Vagina (tissue), 2 donors: ENCODE data around the gene MBNL3. TPM values are rescaled to one million over a fixed set of nuclear protein-coding genes. Genes with fewer than 3 reads are reported as not detected.

Experiments
- DNase-seq, 2 donors: peaks; one replicate each; pipeline ENCODE4 v3.0.0-alpha.2; 2017; ENCODE audit errors: extremely low spot score in 2 of 2
- H3K27ac ChIP-seq: fragments of 200-600 bp; sonication (generic); one replicate; pipeline ENCODE4 v1.5.1; 2019
- H3K27me3 ChIP-seq: fragments of 200-600 bp; sonication (generic); one replicate; pipeline ENCODE4 v1.5.1; 2019
- H3K36me3 ChIP-seq, 2 donors: fragments of 200-600 bp; sonication (generic); one replicate each; pipeline ENCODE4 v1.5.1; 2017 to 2019
- H3K4me1 ChIP-seq: fragments of 200-600 bp; sonication (generic); one replicate; pipeline ENCODE4 v1.5.1; 2019
- H3K4me3 ChIP-seq, 2 donors: fragments of 200-600 bp; sonication (generic); 1 replicate in 1 of 2; 2 replicates in 1 of 2; pipeline ENCODE4 v1.5.1; 2016 to 2019
- H3K9me3 ChIP-seq: fragments of 200-600 bp; sonication (generic); one replicate; pipeline ENCODE4 v1.5.1; 2019
- POLR2A ChIP-seq, 2 donors: fragments of 450-650 bp; IDR thresholded peaks; one replicate each; pipeline ENCODE4 v1.6.1; 2017; ENCODE audit warnings: antibody characterized with exemption in 2 of 2, mild to moderate bottlenecking in 2 of 2, moderate library complexity in 2 of 2
- POLR2AphosphoS5 ChIP-seq, 2 donors: sonication (generic); formaldehyde crosslinking; IDR thresholded peaks; one replicate each; pipeline ENCODE4 v1.9.0; 2017; ENCODE audit warnings: antibody characterized with exemption in 2 of 2, mild to moderate bottlenecking in 2 of 2, low read depth in 1 of 2; ENCODE audit not compliant: insufficient read depth in 1 of 2
- intact Hi-C: fragments of 100-400 bp; cut with DNase I; formaldehyde crosslinking; loops from one replicate; pipeline ENCODE4 v1.15.1; 2023
- total RNA-seq: library from RNA; depleted of rRNA; stranded (reverse); fragments of >200 nt; gene quantifications from one replicate; pipeline ENCODE4 v1.2.3, GENCODE V29; 2016
- TF ChIP-seq, protein P1 (sequence below), 3 experiments: fragments of 450-650 bp in 2 of 3; fragments of 200-600 bp in 1 of 3; sonication (generic) in 1 of 3; IDR thresholded peaks; one replicate each; pipeline ENCODE4 v1.5.1; 2017 to 2019; ENCODE audit warnings: antibody characterized with exemption in 3 of 3, mild to moderate bottlenecking in 2 of 3, moderate library complexity in 2 of 3

MBNL3 gene
- total RNA-seq, 1 donor from 2014 or later = 10.1 TPM

DNA sequence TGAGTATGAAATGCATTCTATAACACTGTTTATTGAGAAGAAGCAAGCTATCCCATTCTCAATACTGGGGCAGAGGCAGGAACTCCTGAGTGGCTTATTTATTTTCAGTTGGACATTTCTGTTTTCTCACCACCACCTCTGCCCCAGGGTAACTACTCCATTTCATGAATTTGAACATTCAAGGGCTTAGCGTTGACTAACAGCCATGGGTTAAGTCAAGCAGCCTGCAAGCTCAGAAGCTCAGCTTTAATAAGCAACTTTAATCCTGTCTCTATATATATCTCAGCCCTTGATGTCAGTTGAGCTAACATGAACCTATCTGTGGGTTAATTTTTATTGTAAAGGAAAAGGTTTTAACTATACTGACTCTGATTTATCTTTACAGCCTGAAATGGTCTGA is 93.8 kb downstream of the MBNL3 start:
- H3K36me3 ChIP-seq = no peaks in the 10 kb centered on the region
- H3K9me3 ChIP-seq = no peaks in the 10 kb centered on the region
- no peak overlapping the region for H3K4me3 ChIP-seq
- no peaks in the 10 kb centered on the region for H3K27me3 ChIP-seq
- TF ChIP-seq POLR2AphosphoS5 (IDR thresholded peaks at IDR 0.05; ENCODE audit: insufficient read depth in 1 of 2, low read depth in 1 of 2) = no peak
- TF ChIP-seq, protein P1, sequence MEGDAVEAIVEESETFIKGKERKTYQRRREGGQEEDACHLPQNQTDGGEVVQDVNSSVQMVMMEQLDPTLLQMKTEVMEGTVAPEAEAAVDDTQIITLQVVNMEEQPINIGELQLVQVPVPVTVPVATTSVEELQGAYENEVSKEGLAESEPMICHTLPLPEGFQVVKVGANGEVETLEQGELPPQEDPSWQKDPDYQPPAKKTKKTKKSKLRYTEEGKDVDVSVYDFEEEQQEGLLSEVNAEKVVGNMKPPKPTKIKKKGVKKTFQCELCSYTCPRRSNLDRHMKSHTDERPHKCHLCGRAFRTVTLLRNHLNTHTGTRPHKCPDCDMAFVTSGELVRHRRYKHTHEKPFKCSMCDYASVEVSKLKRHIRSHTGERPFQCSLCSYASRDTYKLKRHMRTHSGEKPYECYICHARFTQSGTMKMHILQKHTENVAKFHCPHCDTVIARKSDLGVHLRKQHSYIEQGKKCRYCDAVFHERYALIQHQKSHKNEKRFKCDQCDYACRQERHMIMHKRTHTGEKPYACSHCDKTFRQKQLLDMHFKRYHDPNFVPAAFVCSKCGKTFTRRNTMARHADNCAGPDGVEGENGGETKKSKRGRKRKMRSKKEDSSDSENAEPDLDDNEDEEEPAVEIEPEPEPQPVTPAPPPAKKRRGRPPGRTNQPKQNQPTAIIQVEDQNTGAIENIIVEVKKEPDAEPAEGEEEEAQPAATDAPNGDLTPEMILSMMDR (IDR thresholded peaks at IDR 0.05) = no peak
- TF ChIP-seq POLR2A (IDR thresholded peaks at IDR 0.05) = no peak
- H3K27ac ChIP-seq = no peak overlapping the region
- no peaks in the 10 kb centered on the region for H3K4me1 ChIP-seq
- intact Hi-C loops = no loop called here
- no peak for DNase-seq

DNA sequence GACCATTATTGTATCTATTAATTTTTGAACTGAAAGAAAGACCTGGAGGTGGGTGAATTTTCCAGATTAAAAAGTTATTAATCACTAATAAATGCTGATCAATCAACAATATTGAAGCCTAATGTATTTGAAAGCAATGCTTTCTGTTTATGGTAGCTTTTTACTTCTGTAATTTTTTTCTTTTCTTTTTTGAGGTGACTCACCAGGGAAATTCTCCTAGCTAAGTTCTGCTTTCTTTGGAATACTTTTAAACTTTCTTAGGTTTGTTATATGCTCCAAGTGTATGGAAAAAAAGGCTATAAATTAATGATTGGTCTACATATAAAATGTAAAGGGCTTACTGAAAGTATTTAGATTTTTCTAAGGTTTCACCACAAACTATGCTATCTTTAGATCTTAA is 94.2 kb downstream of the MBNL3 start:
- no peaks in the 10 kb centered on the region for H3K4me1 ChIP-seq
- H3K9me3 ChIP-seq = no peaks in the 10 kb centered on the region
- H3K4me3 ChIP-seq = no peak overlapping the region
- TF ChIP-seq POLR2A (IDR thresholded peaks at IDR 0.05) (no peak), POLR2AphosphoS5 (IDR thresholded peaks at IDR 0.05; ENCODE audit: insufficient read depth in 1 of 2, low read depth in 1 of 2) (no peak)
- TF ChIP-seq, protein P1 (IDR thresholded peaks at IDR 0.05) = no peak
- no peak overlapping the region for H3K27ac ChIP-seq
- no peaks in the 10 kb centered on the region for H3K36me3 ChIP-seq
- DNase-seq = no peak
- no peaks in the 10 kb centered on the region for H3K27me3 ChIP-seq
- intact Hi-C loops = no loop called here

DNA sequence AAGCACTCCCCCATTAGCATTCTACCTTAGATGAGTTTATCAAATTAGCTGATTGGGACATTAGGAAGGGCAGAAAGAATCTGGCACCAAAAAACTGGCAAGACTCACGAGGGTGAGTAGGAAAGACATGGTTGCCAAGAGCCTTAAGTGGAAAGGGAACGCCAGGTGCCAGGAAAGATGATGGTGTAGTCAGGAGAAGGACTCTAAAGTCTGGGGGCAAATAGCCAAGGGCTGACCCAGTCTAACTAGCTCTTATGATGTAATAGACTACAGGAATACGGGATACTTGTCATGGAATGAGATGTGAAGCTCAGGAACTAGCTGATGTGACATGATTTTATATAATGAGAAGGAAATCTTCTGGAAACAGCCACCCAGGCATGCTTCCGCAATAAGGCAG is 94.8 kb downstream of the MBNL3 start:
- no peaks in the 10 kb centered on the region for H3K27me3 ChIP-seq
- H3K9me3 ChIP-seq = no peaks in the 10 kb centered on the region
- TF ChIP-seq POLR2AphosphoS5 (IDR thresholded peaks at IDR 0.05; ENCODE audit: insufficient read depth in 1 of 2, low read depth in 1 of 2) (no peak), POLR2A (IDR thresholded peaks at IDR 0.05) (no peak)
- TF ChIP-seq, protein P1 (IDR thresholded peaks at IDR 0.05) = no peak
- no peak overlapping the region for H3K4me3 ChIP-seq
- H3K27ac ChIP-seq = no peak overlapping the region
- intact Hi-C loops = no loop called here
- no peaks in the 10 kb centered on the region for H3K36me3 ChIP-seq
- DNase-seq = no peak
- H3K4me1 ChIP-seq = no peaks in the 10 kb centered on the region

DNA sequence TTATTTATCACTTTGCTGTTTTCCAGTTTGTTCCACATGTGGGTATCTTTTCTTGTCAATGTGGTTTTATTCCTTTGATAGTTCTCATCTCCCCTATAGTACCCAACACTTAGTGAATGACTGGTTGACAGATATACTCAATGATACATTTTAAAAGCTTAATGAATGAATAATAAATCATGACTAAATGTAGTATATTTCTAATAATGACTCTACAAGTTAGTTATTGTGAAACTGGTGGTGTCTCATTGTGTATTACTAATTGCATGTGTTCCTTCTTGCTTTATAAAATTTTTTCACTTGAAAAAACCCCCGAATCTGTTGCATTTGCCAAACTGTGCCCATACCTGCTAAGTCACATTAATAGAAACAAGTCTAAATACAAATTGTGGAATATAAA is 95.4 kb downstream of the MBNL3 start:
- no peak overlapping the region for H3K4me3 ChIP-seq
- H3K27ac ChIP-seq = no peak overlapping the region
- TF ChIP-seq POLR2A (IDR thresholded peaks at IDR 0.05) (no peak), POLR2AphosphoS5 (IDR thresholded peaks at IDR 0.05; ENCODE audit: insufficient read depth in 1 of 2, low read depth in 1 of 2) (no peak)
- TF ChIP-seq, protein P1 (IDR thresholded peaks at IDR 0.05) = no peak
- no peaks in the 10 kb centered on the region for H3K36me3 ChIP-seq
- intact Hi-C loops = no loop called here
- no peaks in the 10 kb centered on the region for H3K27me3 ChIP-seq
- H3K4me1 ChIP-seq = no peaks in the 10 kb centered on the region
- DNase-seq = no peak
- H3K9me3 ChIP-seq = no peaks in the 10 kb centered on the region

DNA sequence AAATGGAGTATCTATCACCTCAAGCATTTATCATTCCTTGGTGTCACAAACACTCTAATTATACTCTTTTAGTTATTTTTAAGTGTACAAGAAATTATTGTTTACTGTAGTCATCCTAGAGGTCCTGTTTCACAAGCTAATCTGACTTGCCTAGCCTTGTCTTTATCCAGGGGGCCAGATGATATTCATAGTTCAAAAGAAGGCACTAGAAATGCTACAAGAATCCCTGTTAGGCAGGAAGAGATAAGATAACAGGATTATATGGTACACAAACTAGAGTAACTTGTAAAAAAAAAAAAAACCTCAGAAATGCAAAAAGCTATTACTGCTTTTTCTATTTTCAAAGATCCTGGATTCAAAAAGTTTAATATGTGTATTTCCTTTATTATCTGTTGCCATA is 95.8 kb downstream of the MBNL3 start:
- intact Hi-C loops = no loop called here
- TF ChIP-seq, protein P1 (IDR thresholded peaks at IDR 0.05) = no peak
- TF ChIP-seq POLR2AphosphoS5 (IDR thresholded peaks at IDR 0.05; ENCODE audit: insufficient read depth in 1 of 2, low read depth in 1 of 2) (no peak), POLR2A (IDR thresholded peaks at IDR 0.05) (no peak)
- H3K36me3 ChIP-seq = no peaks in the 10 kb centered on the region
- no peak for DNase-seq
- H3K9me3 ChIP-seq = no peaks in the 10 kb centered on the region
- no peak overlapping the region for H3K27ac ChIP-seq
- H3K27me3 ChIP-seq = no peaks in the 10 kb centered on the region
- H3K4me1 ChIP-seq = no peaks in the 10 kb centered on the region
- H3K4me3 ChIP-seq = no peak overlapping the region
